ENCODE results near the gene PUS7L.

Gene PUS7L

GRCh38 chr12:43675048-43675904 is 83.3 kb downstream of the PUS7L start (continued):
- TF ChIP-seq ZBTB10 (tag by site-specific recombination; IDR thresholded peaks at IDR 0.05) (no peak), REPIN1 (tag by site-specific recombination; IDR thresholded peaks at IDR 0.05; ENCODE audit: low read depth) (no peak), ZNF658 (tag by site-specific recombination; IDR thresholded peaks at IDR 0.05) (no peak)

- ChIA-PET POLR2A (no interaction called here), CTCF (interaction anchor here (0.6 kb wide), 1 partner anchor 42 kb away, joined by 3 read pairs; no protein-coding TSS in a partner anchor)
- no peak overlapping the region for H3K4me3 ChIP-seq (ENCODE audit: low read depth, low read length)
- H3K36me3 ChIP-seq (ENCODE audit: control insufficient read depth in 2 of 2, insufficient read depth in 1 of 2, low read length in 2 of 2), result no peaks in the 10 kb centered on the region
- no peaks in the 10 kb centered on the region for H3K4me1 ChIP-seq (ENCODE audit: control insufficient read depth, insufficient read depth, low read length)
- no peaks in the 10 kb centered on the region for H3K9me3 ChIP-seq (ENCODE audit: control insufficient read depth, insufficient read depth, low read depth, low read length)
- no peak overlapping the region for H3K27ac ChIP-seq (ENCODE audit: extremely low read depth, low read depth, low read length)
- TF ChIP-seq ZNF280C (tag by site-specific recombination; IDR thresholded peaks at IDR 0.05) (no peak), ZNF658 (tag by site-specific recombination; IDR thresholded peaks at IDR 0.05) (no peak), ZFP41 (tag by site-specific recombination; IDR thresholded peaks at IDR 0.05; ENCODE audit: borderline replicate concordance) (no peak), ZNF335 (tag by site-specific recombination; conservative IDR thresholded peaks at IDR 0.05) (no peak), YY2 (tag by site-specific recombination; IDR thresholded peaks at IDR 0.05) (no peak)
These were observed 89.2 kb downstream of the PUS7L start for GRCh38 chr12:43669373-43669772.
